ENCODE data around the gene ZDHHC16. TPM values are rescaled to one million over a fixed set of nuclear protein-coding genes. Genes with fewer than 3 reads are reported as not detected.

The ZDHHC16 gene
- total RNA-seq (10 to 100 TPM; 18.0 to 24.9 TPM), polyA plus RNA-seq (10 to 100 TPM; 20.8 to 27.2 TPM)

GRCh38 chr10:97445722-97446639 lies at the start of gene ZDHHC16, which contains the start of gene EXOSC1:
ZDHHC16 (plus strand) TSS chr10:97446175; CDS start chr10:97451676, 5,501 bp downstream.
EXOSC1 (minus strand) TSS chr10:97446006; CDS start chr10:97445985, 21 bp downstream.
- Histone ChIP-seq H3K4me1 (ENCODE audit: control insufficient read depth in 4 of 4, insufficient read depth in 4 of 4, low read length in 3 of 4) (peaks cover 10 to 31% (median 23%) of the 10 kb centered on the region in 4 donors), H3K4me3 (ENCODE audit: low read depth in 1 of 3, low read length in 3 of 3) (peak within 1 kb of the TSS; percentile 75 to 98 (median 97)), H3K36me3 (ENCODE audit: control insufficient read depth in 4 of 4, insufficient read depth in 3 of 4, low read depth in 1 of 4, low read length in 3 of 4) (peaks cover 0 to 6% (median 2%) of the 10 kb centered on the region in 4 donors), H3K9ac (ENCODE audit: low read depth in 1 of 2, low read length in 2 of 2) (peak within 1 kb of the TSS; percentile 56 to 64), H3K9me3 (ENCODE audit: control insufficient read depth in 4 of 4, low read length in 3 of 4) (no peaks in the 10 kb centered on the region), H3K27ac (ENCODE audit: low read depth in 1 of 2, low read length in 2 of 2) (peak within 1 kb of the TSS; percentile 56 to 57), H3K27me3 (ENCODE audit: control insufficient read depth in 4 of 4, insufficient read depth in 4 of 4, low read length in 3 of 4) (no peaks in the 10 kb centered on the region)
- DNase-seq (ENCODE audit: low spot score), result peak; percentile 84
- under 1% methylated on average over 66 of the region's 66 CpGs for WGBS
- peak; percentile 95 to 99 for TF ChIP-seq EGR1 (IDR thresholded peaks at IDR 0.05; ENCODE audit: low read depth in 2 of 2)
- no peak for TF ChIP-seq ATF3 (IDR thresholded peaks at IDR 0.05)
- TF ChIP-seq HNF4A (conservative IDR thresholded peaks at IDR 0.05), result peak; percentile 19 to 47
- peak; percentile 78 for TF ChIP-seq SP1 (IDR thresholded peaks at IDR 0.05)
- TF ChIP-seq FOXA2 (IDR thresholded peaks at IDR 0.05), result no peak
- no peak for TF ChIP-seq ZBTB33 (IDR thresholded peaks at IDR 0.05)
- peak in 1 of 2 donors; percentile 9 for TF ChIP-seq JUND (IDR thresholded peaks at IDR 0.05)
- no peak for TF ChIP-seq HNF4G (IDR thresholded peaks at IDR 0.05)
- TF ChIP-seq NR2F2 (IDR thresholded peaks at IDR 0.05), result no peak
- no peak for TF ChIP-seq FOXA1 (IDR thresholded peaks at IDR 0.05)
- no peak for TF ChIP-seq TAF1 (conservative IDR thresholded peaks at IDR 0.05)
- TF ChIP-seq YY1 (IDR thresholded peaks at IDR 0.05), result peak; percentile 98
- peak; percentile 75 for TF ChIP-seq MAX (IDR thresholded peaks at IDR 0.05)
- TF ChIP-seq CTCF (IDR thresholded peaks at IDR 0.05; ENCODE audit: low read depth, low read length, missing input control), result no peak
- peak; percentile 31 to 51 for TF ChIP-seq RXRA (IDR thresholded peaks at IDR 0.05)
- peak in 1 of 2 donors; percentile 30 for TF ChIP-seq RAD21 (IDR thresholded peaks at IDR 0.05)
- TF ChIP-seq REST (IDR thresholded peaks at IDR 0.05), result peak; percentile 52
- peak in 1 of 2 donors; percentile 73 for TF ChIP-seq GABPA (IDR thresholded peaks at IDR 0.05 in 1 of 2, conservative IDR thresholded peaks at IDR 0.05 in 1 of 2)

Measured in liver (tissue), 9 donors.